ENCODE results near the gene PRRC1. TPM values are rescaled to one million over a fixed set of nuclear protein-coding genes. Genes with fewer than 3 reads are reported as not detected.
A peak's percentile ranks its signal among the peaks of the same experiment; 100 is the strongest.
"Not testable (repeated sequence)": the region's sequence is repeated elsewhere in the genome, so short reads cannot be mapped to it uniquely, and the experiment has no call there.

PRRC1 gene
- total and polyA plus RNA-seq, 7 donors: 19.3 to 32.1 (median 28.8) TPM

DNA sequence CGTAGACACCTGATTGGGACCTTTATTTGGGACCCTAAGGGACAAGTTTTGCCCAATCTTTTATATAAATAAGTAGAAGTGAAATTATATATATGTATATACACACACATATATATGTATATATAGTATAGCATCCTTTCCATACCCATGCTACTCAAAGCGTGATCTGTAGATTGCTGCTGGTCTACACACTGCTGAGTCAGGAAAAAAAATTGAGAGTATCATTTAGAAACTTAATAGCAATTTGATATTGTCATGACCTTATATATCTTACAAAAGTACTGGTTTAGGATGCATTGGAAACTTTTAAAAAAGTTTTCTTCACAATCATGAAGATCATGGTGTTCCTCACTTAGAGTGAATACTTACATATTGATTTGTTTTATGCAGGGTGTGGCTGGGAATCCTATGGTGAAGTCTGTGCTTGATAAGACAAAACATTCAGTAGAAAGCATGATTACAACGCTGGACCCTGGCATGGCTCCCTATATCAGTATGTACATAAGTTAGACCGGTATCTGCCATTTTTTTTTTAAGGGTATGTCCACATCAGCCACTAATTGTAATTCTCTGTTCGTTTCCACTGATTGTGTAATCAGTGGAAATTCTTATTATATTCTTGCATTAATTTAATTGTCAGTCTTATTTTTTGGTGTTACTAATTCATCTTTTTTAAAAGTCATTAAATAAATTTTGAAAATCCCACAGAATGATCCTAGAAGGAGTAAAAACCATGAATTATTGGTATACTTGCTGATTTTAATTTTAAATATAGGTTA, 12.7 kb downstream of the PRRC1 start:
- H3K4me1 ChIP-seq: no peaks in the 10 kb centered on the region
- no peak for DNase-seq
- H3K27me3 ChIP-seq: no peaks in the 10 kb centered on the region
- H3K27ac ChIP-seq: no peak overlapping the region
- no peak overlapping the region for H3K4me3 ChIP-seq
- H3K36me3 ChIP-seq: peaks cover 0 to 94% (median 21%) of the 10 kb centered on the region in 4 donors
- TF ChIP-seq EP300 (IDR thresholded peaks at IDR 0.05) (no peak), POLR2AphosphoS5 (IDR thresholded peaks at IDR 0.05) (no peak), POLR2A (IDR thresholded peaks at IDR 0.05) (no peak)
- no peaks in the 10 kb centered on the region for H3K9me3 ChIP-seq
- WGBS, 2 donors: 91 to 93% methylated on average over 5 of the region's 5 CpGs
- intact Hi-C loops (cut with DNase I): no loop called here

DNA sequence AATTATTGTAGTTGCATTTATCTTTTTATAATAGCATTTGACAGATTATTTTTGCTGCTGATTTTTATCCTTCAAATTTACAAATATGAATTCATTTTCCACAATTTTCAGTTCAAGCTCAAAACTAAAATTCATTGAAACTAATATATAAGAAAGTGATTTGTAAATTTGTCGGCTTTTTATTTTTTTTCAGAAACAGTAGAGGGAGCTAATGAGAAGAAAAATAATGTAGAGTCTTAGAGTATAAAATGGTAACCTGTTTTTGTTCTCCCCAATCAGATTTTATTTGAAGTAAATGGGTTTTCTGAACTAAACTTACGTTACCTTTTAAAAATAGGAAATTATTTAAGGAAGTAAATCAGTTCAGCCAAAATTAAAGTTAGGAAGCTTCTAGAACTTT, 19.2 kb downstream of the PRRC1 start:
- 82 to 87% methylated on average over 2 of the region's 2 CpGs for WGBS, 2 donors
- intact Hi-C loops (cut with DNase I): no loop called here
- no peak for DNase-seq
- no peak for TF ChIP-seq EP300 (IDR thresholded peaks at IDR 0.05)
- TF ChIP-seq POLR2A (IDR thresholded peaks at IDR 0.05): no peak
- no peak for TF ChIP-seq POLR2AphosphoS5 (IDR thresholded peaks at IDR 0.05)
- TF ChIP-seq, protein P1, sequence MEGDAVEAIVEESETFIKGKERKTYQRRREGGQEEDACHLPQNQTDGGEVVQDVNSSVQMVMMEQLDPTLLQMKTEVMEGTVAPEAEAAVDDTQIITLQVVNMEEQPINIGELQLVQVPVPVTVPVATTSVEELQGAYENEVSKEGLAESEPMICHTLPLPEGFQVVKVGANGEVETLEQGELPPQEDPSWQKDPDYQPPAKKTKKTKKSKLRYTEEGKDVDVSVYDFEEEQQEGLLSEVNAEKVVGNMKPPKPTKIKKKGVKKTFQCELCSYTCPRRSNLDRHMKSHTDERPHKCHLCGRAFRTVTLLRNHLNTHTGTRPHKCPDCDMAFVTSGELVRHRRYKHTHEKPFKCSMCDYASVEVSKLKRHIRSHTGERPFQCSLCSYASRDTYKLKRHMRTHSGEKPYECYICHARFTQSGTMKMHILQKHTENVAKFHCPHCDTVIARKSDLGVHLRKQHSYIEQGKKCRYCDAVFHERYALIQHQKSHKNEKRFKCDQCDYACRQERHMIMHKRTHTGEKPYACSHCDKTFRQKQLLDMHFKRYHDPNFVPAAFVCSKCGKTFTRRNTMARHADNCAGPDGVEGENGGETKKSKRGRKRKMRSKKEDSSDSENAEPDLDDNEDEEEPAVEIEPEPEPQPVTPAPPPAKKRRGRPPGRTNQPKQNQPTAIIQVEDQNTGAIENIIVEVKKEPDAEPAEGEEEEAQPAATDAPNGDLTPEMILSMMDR (IDR thresholded peaks at IDR 0.05): peak in 1 of 4 experiments; percentile 27
- H3K4me1 ChIP-seq: no peaks in the 10 kb centered on the region
- H3K4me3 ChIP-seq: no peak overlapping the region
- no peaks in the 10 kb centered on the region for H3K27me3 ChIP-seq
- H3K9me3 ChIP-seq: no peaks in the 10 kb centered on the region
- peaks cover 0 to 80% (median 28%) of the 10 kb centered on the region in 4 donors for H3K36me3 ChIP-seq
- no peak overlapping the region for H3K27ac ChIP-seq

DNA sequence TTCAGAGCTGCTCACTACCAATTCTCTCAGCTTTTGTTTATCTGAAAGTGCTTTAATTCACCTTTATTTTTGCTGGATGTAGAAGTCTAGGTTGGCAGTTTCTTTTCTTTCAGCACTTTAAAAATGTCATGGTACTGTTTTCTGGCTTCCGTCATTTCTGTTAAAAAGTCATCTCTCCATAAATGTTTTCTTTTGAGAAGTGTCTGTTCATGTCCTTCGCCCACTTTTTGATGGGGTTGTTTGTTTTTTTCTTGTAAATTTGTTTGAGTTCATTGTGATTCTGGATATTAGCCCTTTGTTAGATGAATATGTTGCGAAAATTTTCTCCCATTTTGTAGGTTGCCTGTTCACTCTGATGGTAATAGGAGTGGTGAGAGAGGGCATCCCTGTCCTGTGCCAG, 23.1 kb downstream of the PRRC1 start:
- 98% methylated on average over 3 of the region's 3 CpGs for WGBS, 2 donors
- H3K4me3 ChIP-seq; DNase-seq; H3K9me3 ChIP-seq; intact Hi-C loops (cut with DNase I); H3K4me1 ChIP-seq; H3K27ac ChIP-seq; H3K27me3 ChIP-seq: not testable (repeated sequence)
- H3K36me3 ChIP-seq: peaks cover 0 to 52% (median 17%) of the 10 kb centered on the region in 4 donors

DNA sequence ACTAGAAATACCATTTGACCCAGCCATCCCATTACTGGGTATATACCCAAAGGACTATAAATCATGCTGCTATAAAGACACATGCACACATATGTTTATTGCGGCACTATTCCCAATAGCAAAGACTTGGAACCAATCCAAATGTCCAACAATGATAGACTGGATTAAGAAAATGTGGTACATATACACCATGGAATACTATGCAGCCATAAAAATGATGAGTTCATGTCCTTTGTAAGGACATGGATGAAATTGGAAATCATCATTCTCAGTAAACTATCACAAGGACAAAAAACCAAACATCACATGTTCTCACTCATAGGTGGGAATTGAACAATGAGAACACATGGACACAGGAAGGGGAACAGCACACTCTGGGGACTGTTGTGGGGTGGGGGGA, 27.8 kb downstream of the PRRC1 start:
- H3K27me3 ChIP-seq; intact Hi-C loops (cut with DNase I); H3K9me3 ChIP-seq; H3K4me3 ChIP-seq; H3K27ac ChIP-seq; DNase-seq: not testable (repeated sequence)
- WGBS, 2 donors: 83 to 85% methylated on average over 1 of the region's 1 CpG
- H3K4me1 ChIP-seq: peaks cover 0 to 15% (median 2%) of the 10 kb centered on the region in 4 donors
- H3K36me3 ChIP-seq: peaks cover 0 to 22% (median 5%) of the 10 kb centered on the region in 4 donors

DNA sequence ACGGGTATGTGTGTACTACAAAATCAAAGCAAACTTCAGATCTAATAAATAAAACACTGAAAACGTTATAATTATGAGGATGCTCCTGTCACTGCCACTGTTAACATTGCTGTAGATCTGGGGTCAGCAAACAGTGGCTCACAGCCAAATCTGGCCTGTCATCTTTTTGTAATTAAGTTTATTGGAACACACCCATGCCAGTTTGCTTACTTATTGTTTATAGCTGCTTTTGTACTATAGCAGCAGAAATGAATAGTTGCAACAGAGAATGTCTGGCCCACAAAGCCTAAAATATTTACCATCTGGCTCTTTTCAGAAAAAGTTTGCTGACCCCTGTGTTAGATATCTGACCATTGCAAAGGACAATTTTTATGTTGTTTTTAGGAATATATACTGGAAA, 32.1 kb downstream of the PRRC1 start:
- DNase-seq: no peak
- intact Hi-C loops (cut with DNase I): no loop called here
- H3K9me3 ChIP-seq: no peaks in the 10 kb centered on the region

More for the DNA sequence above, 32.1 kb downstream of the PRRC1 start:
- TF ChIP-seq, protein P1 (IDR thresholded peaks at IDR 0.05): no peak
- no peak for TF ChIP-seq POLR2A (IDR thresholded peaks at IDR 0.05)
- TF ChIP-seq EP300 (IDR thresholded peaks at IDR 0.05): no peak
- TF ChIP-seq POLR2AphosphoS5 (IDR thresholded peaks at IDR 0.05): no peak
- Histone ChIP-seq H3K4me3 (no peak overlapping the region), H3K36me3 (peaks cover 0 to 36% (median 3%) of the 10 kb centered on the region in 4 donors), H3K27me3 (no peaks in the 10 kb centered on the region), H3K27ac (no peak overlapping the region), H3K4me1 (peaks cover 0 to 15% (median 2%) of the 10 kb centered on the region in 4 donors)
- WGBS, 2 donors: 30 to 63% methylated on average over 2 of the region's 2 CpGs
